Upper lobe of right lung (tissue), 1 donor: ENCODE data around the gene TJP1. TPM values are rescaled to one million over a fixed set of nuclear protein-coding genes. Genes with fewer than 3 reads are reported as not detected.
"Not testable (repeated sequence)": the region's sequence is repeated elsewhere in the genome, so short reads cannot be mapped to it uniquely, and the experiment has no call there.

Experiments used
- ATAC-seq: fragments of 200-7000 bp; cut with Tn5 transposase; one replicate; pipeline ENCODE4 v1.9.1; 2020; ENCODE audit warnings: mild to moderate bottlenecking, moderate library complexity
- DNase-seq: peaks from one replicate; pipeline ENCODE4 v3.0.0-alpha.2; 2020
- H3K27ac ChIP-seq: fragments of 200-600 bp; one replicate; pipeline ENCODE4 v1.8.0; 2022
- H3K27me3 ChIP-seq: fragments of 200-600 bp; one replicate; pipeline ENCODE4 v1.8.0; 2022; ENCODE audit warnings: mild to moderate bottlenecking
- H3K36me3 ChIP-seq: fragments of 200-600 bp; one replicate; pipeline ENCODE4 v1.8.0; 2022
- H3K4me1 ChIP-seq: fragments of 200-600 bp; one replicate; pipeline ENCODE4 v1.8.0; 2022
- H3K4me3 ChIP-seq: fragments of 200-600 bp; one replicate; pipeline ENCODE4 v1.8.0; 2022; ENCODE audit warnings: mild to moderate bottlenecking
- H3K9me3 ChIP-seq: fragments of 200-600 bp; one replicate; pipeline ENCODE4 v1.8.0; 2022
- intact Hi-C: fragments of 100-400 bp; cut with DNase I; formaldehyde crosslinking; loops from one replicate; pipeline ENCODE4 v1.11.0; 2022
- total RNA-seq: library from RNA; stranded (reverse); fragmentation: NEBNext Ultra II Directional; extraction: Animal tissue kit (Norgen Biotek cat#: 25700); gene quantifications from one replicate; pipeline ENCODE4 v1.2.1, GENCODE V29; 2021
- TF ChIP-seq, protein P1 (sequence below): fragments of 200-600 bp; IDR thresholded peaks from one replicate; pipeline ENCODE4 v1.8.0; 2022; ENCODE audit warnings: antibody characterized with exemption
- donor health status: DM: no; HTN: yes; CAD: no; lungs with severe emphysema.

The TJP1 gene
- total RNA-seq, 1 donor from 2014 or later = 147 TPM

- no peak for DNase-seq
- no peak for ATAC-seq
Observed at GRCh38 chr15:29765234-29765841, 56.9 kb downstream of the TJP1 start.

GRCh38 chr15:29759596-29759995 is 62.7 kb downstream of the TJP1 start:
- Histone ChIP-seq H3K27me3 (no peaks in the 10 kb centered on the region), H3K36me3 (peaks cover 42% of the 10 kb centered on the region), H3K27ac (no peak overlapping the region), H3K4me1 (peaks cover 8% of the 10 kb centered on the region), H3K9me3 (no peaks in the 10 kb centered on the region), H3K4me3 (no peak overlapping the region)
- intact Hi-C loops = loop anchor here (10.0 kb wide), 1 partner anchor 55 kb away; no protein-coding TSS in a partner anchor
- DNase-seq (no peak), ATAC-seq (no peak)
- TF ChIP-seq, protein P1, sequence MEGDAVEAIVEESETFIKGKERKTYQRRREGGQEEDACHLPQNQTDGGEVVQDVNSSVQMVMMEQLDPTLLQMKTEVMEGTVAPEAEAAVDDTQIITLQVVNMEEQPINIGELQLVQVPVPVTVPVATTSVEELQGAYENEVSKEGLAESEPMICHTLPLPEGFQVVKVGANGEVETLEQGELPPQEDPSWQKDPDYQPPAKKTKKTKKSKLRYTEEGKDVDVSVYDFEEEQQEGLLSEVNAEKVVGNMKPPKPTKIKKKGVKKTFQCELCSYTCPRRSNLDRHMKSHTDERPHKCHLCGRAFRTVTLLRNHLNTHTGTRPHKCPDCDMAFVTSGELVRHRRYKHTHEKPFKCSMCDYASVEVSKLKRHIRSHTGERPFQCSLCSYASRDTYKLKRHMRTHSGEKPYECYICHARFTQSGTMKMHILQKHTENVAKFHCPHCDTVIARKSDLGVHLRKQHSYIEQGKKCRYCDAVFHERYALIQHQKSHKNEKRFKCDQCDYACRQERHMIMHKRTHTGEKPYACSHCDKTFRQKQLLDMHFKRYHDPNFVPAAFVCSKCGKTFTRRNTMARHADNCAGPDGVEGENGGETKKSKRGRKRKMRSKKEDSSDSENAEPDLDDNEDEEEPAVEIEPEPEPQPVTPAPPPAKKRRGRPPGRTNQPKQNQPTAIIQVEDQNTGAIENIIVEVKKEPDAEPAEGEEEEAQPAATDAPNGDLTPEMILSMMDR = no peak

More at GRCh38 chr15:29765234-29765841, 56.9 kb downstream of the TJP1 start:
- TF ChIP-seq, protein P1 = no peak
- Histone ChIP-seq H3K36me3 (peaks cover 61% of the 10 kb centered on the region), H3K4me1 (peaks cover 8% of the 10 kb centered on the region), H3K27ac (no peak overlapping the region), H3K27me3 (no peaks in the 10 kb centered on the region), H3K4me3 (no peak overlapping the region), H3K9me3 (no peaks in the 10 kb centered on the region)
- intact Hi-C loops = no loop called here

GRCh38 chr15:29756358-29757267 is 65.7 kb downstream of the TJP1 start:
- Histone ChIP-seq H3K4me3 (no peak overlapping the region), H3K4me1 (peaks cover 8% of the 10 kb centered on the region), H3K36me3 (peaks cover 22% of the 10 kb centered on the region), H3K9me3 (no peaks in the 10 kb centered on the region), H3K27ac (no peak overlapping the region), H3K27me3 (no peaks in the 10 kb centered on the region)
- TF ChIP-seq, protein P1 = no peak
- no peak for ATAC-seq
- intact Hi-C loops = loop anchor here (10.0 kb wide), 1 partner anchor 58 kb away; no protein-coding TSS in a partner anchor
- DNase-seq = no peak

DNA sequence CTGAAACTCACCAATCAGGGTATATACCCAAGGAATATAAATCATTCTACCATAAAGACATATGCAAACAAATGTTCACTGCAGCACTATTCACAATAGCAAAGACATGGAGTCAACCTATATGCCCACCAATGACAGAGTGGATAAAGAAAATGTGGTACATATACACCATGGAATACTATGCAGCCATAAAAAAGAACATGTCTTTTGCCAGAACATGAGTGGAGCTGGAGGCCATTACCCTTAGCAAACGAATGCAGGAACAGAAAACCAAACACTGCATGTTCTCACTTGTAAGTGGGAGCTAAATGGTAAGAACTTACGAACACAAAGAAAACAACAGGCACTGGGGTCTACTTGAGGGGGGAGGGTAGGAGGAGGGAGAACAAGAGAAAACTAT is 68.3 kb downstream of the TJP1 start:
- intact Hi-C loops = loop anchor here (10.0 kb wide), 1 partner anchor 61 kb away; no protein-coding TSS in a partner anchor
- H3K36me3 ChIP-seq, ATAC-seq, H3K9me3 ChIP-seq, H3K4me3 ChIP-seq, H3K27me3 ChIP-seq, H3K27ac ChIP-seq, DNase-seq: not testable (repeated sequence)
- H3K4me1 ChIP-seq = peaks cover 13% of the 10 kb centered on the region

DNA sequence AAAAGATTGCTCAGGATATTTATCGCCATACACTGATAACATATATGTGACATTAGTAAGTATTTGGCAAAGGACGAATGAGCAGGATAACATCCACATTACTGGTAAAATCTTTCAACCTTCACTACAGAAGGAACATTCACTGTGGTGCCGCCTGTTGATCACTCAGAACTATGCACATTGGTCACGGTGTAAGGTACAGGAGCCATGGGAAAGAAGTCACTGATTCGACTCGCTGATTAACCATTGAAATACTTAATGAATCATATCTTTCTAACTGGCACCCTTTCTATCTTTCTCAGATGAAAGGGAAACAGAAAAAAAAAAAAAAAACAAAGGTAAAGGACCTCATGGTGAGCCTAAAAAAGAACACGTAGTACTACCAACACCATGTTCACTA is 68.8 kb downstream of the TJP1 start:
- Histone ChIP-seq H3K4me1 (peaks cover 13% of the 10 kb centered on the region), H3K9me3 (no peaks in the 10 kb centered on the region), H3K27ac (no peak overlapping the region), H3K4me3 (no peak overlapping the region), H3K36me3 (no peaks in the 10 kb centered on the region), H3K27me3 (no peaks in the 10 kb centered on the region)
- ATAC-seq (no peak), DNase-seq (no peak)
- TF ChIP-seq, protein P1 = no peak
- intact Hi-C loops = loop anchor here (10.0 kb wide), 1 partner anchor 61 kb away; no protein-coding TSS in a partner anchor

DNA sequence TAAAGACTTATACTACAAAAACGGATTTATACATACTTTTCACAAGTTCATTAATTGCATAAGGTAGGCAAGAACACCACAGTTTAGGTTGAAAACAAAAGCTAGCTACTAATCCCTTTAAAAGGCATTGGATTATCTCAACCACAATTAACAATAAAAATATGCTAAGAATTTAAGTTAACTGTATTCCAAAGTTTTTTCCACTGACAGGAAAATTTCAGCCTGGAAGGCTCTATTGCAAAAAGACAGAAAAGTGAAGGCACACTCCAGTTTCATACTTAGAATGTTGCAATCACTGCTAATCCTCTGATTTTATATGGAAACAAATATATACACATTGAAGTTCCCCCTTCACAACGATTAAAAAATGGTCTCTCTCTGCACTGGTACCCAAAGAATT is 71.5 kb downstream of the TJP1 start:
- DNase-seq = no peak
- no peak overlapping the region for H3K27ac ChIP-seq
- no peak for ATAC-seq
- TF ChIP-seq, protein P1 = no peak
- intact Hi-C loops = loop anchor here (10.0 kb wide), 1 partner anchor 64 kb away; no protein-coding TSS in a partner anchor
- no peaks in the 10 kb centered on the region for H3K36me3 ChIP-seq
- no peak overlapping the region for H3K4me3 ChIP-seq
- peaks cover 5% of the 10 kb centered on the region for H3K4me1 ChIP-seq
- H3K9me3 ChIP-seq = no peaks in the 10 kb centered on the region
- H3K27me3 ChIP-seq = no peaks in the 10 kb centered on the region
